Activated CD4-positive, alpha-beta T cell treated with anti-CD3 and anti-CD28 coated beads for 36 hours (primary cell): Measurements from ENCODE around the gene ARGLU1. TPM values are rescaled to one million over a fixed set of nuclear protein-coding genes. Genes with fewer than 3 reads are reported as not detected.

Source experiments
- ATAC-seq: fragments of 200-7000 bp; cut with Tn5 transposase; one replicate; pipeline ENCODE4 v1.10.0; 2021; ENCODE audit warnings: mild to moderate bottlenecking, moderate library complexity
- CTCF ChIA-PET: fragments of 350-600 bp; sonication (Branson Sonifier 250); formaldehyde crosslinking; loops from one replicate; lab custom pipeline; 2021; ENCODE audit warnings: antibody characterized with exemption; lab: Charles Lee
- POLR2A ChIA-PET: fragments of 350-600 bp; sonication (Branson Sonifier 250); formaldehyde crosslinking; loops from one replicate; lab custom pipeline; 2021; ENCODE audit warnings: antibody characterized with exemption, inconsistent platforms; lab: Charles Lee
- DNase-seq: peaks from one replicate; pipeline ENCODE4 v3.0.0-alpha.2; 2020
- H3K27ac Mint-ChIP-seq: one replicate; pipeline ENCODE4 v1.8.0; 2021; ENCODE audit warnings: mixed read lengths
- H3K27me3 Mint-ChIP-seq: one replicate; pipeline ENCODE4 v1.8.0; 2021; ENCODE audit warnings: mixed read lengths
- H3K36me3 Mint-ChIP-seq: one replicate; pipeline ENCODE4 v1.8.0; 2021; ENCODE audit warnings: low read depth, mixed read lengths
- H3K4me1 Mint-ChIP-seq: one replicate; pipeline ENCODE4 v1.8.0; 2021; ENCODE audit warnings: mixed read lengths
- H3K4me3 Mint-ChIP-seq: one replicate; pipeline ENCODE4 v1.8.0; 2021; ENCODE audit warnings: mild to moderate bottlenecking, moderate library complexity, mixed read lengths
- H3K9me3 Mint-ChIP-seq: one replicate; pipeline ENCODE4 v1.8.0; 2021; ENCODE audit warnings: low read depth, mixed read lengths
- intact Hi-C, 2 experiments: fragments of 100-400 bp; cut with DNase I in 1 of 2; cut with micrococcal nuclease in 1 of 2; formaldehyde crosslinking; loops; one replicate each; pipeline versions ENCODE4 v1.14.2 to v1.15.1; 2022 to 2024; cut with DNase I, micrococcal nuclease
- total RNA-seq, 2 experiments: library from RNA; stranded (reverse); gene quantifications; one replicate each; pipeline ENCODE4 v1.2.3, GENCODE V29; 2021

The ARGLU1 gene
- total RNA-seq, 2 experiments from 2014 or later = 68.8 to 94.2 TPM

GRCh38 chr13:106532111-106532929 is 35.6 kb downstream of the ARGLU1 start:
- ChIA-PET CTCF (interaction anchor here (0.7 to 1.2 kb wide), 2 partner anchors 387 to 412 kb away, joined by 3 to 4 read pairs; no protein-coding TSS in a partner anchor), POLR2A (interaction anchor here (0.7 kb wide), 1 partner anchor 18 kb away, joined by 5 read pairs; no protein-coding TSS in a partner anchor)
- H3K9me3 Mint-ChIP-seq = no peaks in the 10 kb centered on the region
- no peak overlapping the region for H3K27ac Mint-ChIP-seq
- no peaks in the 10 kb centered on the region for H3K36me3 Mint-ChIP-seq
- H3K4me1 Mint-ChIP-seq = peaks cover 19% of the 10 kb centered on the region
- intact Hi-C loops = loop anchor here in 1 of 2 experiments (5.0 to 10.0 kb wide), 2 partner anchors 628 to 1485 kb away; no protein-coding TSS in a partner anchor
- ATAC-seq (no peak), DNase-seq (no peak)
- peaks cover 36% of the 10 kb centered on the region for H3K27me3 Mint-ChIP-seq
- H3K4me3 Mint-ChIP-seq = no peak overlapping the region

DNA sequence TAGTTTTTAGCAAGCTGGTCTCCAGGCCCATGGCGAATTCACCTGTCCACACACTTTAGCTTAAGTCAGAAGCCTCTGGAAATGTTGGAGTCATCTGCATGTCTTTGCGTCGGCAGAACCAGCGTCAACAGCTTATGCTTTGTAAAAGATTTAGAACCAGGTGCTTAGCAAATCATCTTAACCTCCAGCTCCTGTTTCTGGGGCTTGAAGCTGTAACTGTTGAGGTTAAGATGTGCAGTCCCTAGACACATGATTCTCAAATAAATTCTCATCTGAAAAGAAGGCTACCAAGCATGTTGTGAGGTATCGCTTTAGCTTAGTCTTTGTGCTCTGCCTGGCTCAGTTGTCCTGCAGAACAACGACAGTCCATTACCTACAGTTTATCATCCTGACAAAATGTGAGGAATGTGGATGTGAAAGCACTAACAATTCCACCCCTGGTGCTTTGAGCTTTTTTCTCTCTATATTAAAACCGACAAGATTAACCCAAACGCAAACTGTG is 36.9 kb downstream of the ARGLU1 start:
- H3K27me3 Mint-ChIP-seq = peaks cover 36% of the 10 kb centered on the region
- ATAC-seq (no peak), DNase-seq (no peak)
- no peaks in the 10 kb centered on the region for H3K36me3 Mint-ChIP-seq
- ChIA-PET CTCF (no interaction called here), POLR2A (no interaction called here)
- H3K4me1 Mint-ChIP-seq = peaks cover 15% of the 10 kb centered on the region
- no peaks in the 10 kb centered on the region for H3K9me3 Mint-ChIP-seq
- intact Hi-C loops = loop anchor here in 1 of 2 experiments (5.0 to 10.0 kb wide), 2 partner anchors 626 to 1484 kb away; no protein-coding TSS in a partner anchor
- no peak overlapping the region for H3K4me3 Mint-ChIP-seq
- no peak overlapping the region for H3K27ac Mint-ChIP-seq

GRCh38 chr13:106530171-106530851 is 37.6 kb downstream of the ARGLU1 start:
- no peak for ATAC-seq
- DNase-seq = no peak
- ChIA-PET POLR2A (no interaction called here), CTCF (interaction anchor here (0.5 kb wide), 1 partner anchor 90 kb away, joined by 3 read pairs; no protein-coding TSS in a partner anchor)
- Mint-ChIP-seq H3K36me3 (no peaks in the 10 kb centered on the region), H3K4me1 (peaks cover 15% of the 10 kb centered on the region), H3K27me3 (peaks cover 38% of the 10 kb centered on the region), H3K9me3 (no peaks in the 10 kb centered on the region), H3K27ac (no peak overlapping the region), H3K4me3 (no peak overlapping the region)
- intact Hi-C loops = loop anchor here in 1 of 2 experiments (5.0 to 10.0 kb wide), 2 partner anchors 626 to 1483 kb away; no protein-coding TSS in a partner anchor

DNA sequence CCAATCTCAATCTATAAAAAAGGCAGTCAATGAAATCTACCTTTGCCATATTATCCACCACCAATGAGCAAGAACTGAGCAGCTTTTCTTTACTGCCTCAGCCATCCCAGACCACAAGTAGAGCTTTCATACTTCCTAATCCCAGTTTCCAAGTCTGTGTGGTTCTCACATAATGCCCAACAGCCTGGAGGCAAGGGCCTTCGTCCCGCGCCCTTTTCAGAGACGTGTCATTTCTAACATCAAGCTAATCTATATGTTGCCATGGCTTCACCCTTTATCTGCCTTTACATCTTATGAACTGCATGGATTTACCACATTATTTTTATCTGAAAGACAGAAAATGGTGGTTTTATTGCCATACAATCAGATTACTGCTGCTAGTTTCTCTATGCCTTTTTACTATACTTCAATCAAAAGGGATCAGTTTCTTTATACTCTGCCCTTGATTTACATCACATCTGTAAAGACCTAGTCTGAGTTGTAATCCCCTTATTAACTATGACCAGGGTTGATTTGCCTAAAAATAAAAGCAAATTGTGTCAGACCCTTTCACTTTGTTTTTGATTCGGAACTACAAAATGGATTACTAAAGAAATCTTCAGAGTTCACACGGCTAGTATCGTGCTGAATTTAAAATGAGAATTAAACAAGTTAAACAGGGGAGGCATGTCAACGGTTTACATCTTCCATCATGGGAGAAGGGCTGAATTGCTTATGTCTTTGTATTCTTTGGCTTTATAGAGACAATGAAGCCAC is 38.3 kb downstream of the ARGLU1 start:
- Mint-ChIP-seq H3K27ac (no peak overlapping the region), H3K4me3 (no peak overlapping the region), H3K36me3 (no peaks in the 10 kb centered on the region), H3K27me3 (peaks cover 38% of the 10 kb centered on the region), H3K4me1 (peaks cover 15% of the 10 kb centered on the region), H3K9me3 (no peaks in the 10 kb centered on the region)
- ATAC-seq = no peak
- POLR2A ChIA-PET = no interaction called here
- CTCF ChIA-PET = interaction anchor here (0.5 kb wide), 1 partner anchor 91 kb away, joined by 3 read pairs; no protein-coding TSS in a partner anchor
- no peak for DNase-seq
- intact Hi-C loops = loop anchor here in 1 of 2 experiments (5.0 to 10.0 kb wide), 2 partner anchors 625 to 1482 kb away; no protein-coding TSS in a partner anchor

- H3K9me3 Mint-ChIP-seq = no peaks in the 10 kb centered on the region
- intact Hi-C loops = no loop called here
- no peaks in the 10 kb centered on the region for H3K36me3 Mint-ChIP-seq
- no peak overlapping the region for H3K27ac Mint-ChIP-seq
- no peak overlapping the region for H3K4me3 Mint-ChIP-seq
- ChIA-PET POLR2A (no interaction called here), CTCF (no interaction called here)
- DNase-seq = no peak
- no peak for ATAC-seq
- H3K4me1 Mint-ChIP-seq = peaks cover 14% of the 10 kb centered on the region
- H3K27me3 Mint-ChIP-seq = peaks cover 35% of the 10 kb centered on the region
Measured at GRCh38 chr13:106528718-106529414, 39.1 kb downstream of the ARGLU1 start.

GRCh38 chr13:106527826-106528225 is 40.1 kb downstream of the ARGLU1 start:
- Mint-ChIP-seq H3K4me1 (peaks cover 6% of the 10 kb centered on the region), H3K27ac (no peak overlapping the region), H3K9me3 (no peaks in the 10 kb centered on the region), H3K4me3 (no peak overlapping the region), H3K36me3 (no peaks in the 10 kb centered on the region), H3K27me3 (peaks cover 29% of the 10 kb centered on the region)
- ChIA-PET POLR2A (no interaction called here), CTCF (interaction anchor here (1.1 kb wide), 1 partner anchor 9 kb away, joined by 3 read pairs; no protein-coding TSS in a partner anchor)
- DNase-seq = no peak
- ATAC-seq = no peak
- intact Hi-C loops = no loop called here

- Mint-ChIP-seq H3K27ac (no peak overlapping the region), H3K4me3 (no peak overlapping the region), H3K9me3 (no peaks in the 10 kb centered on the region), H3K4me1 (peaks cover 2% of the 10 kb centered on the region), H3K36me3 (no peaks in the 10 kb centered on the region), H3K27me3 (peaks cover 25% of the 10 kb centered on the region)
- no peak for DNase-seq
- no peak for ATAC-seq
- ChIA-PET POLR2A (no interaction called here), CTCF (interaction anchor here (1.1 kb wide), 1 partner anchor 9 kb away, joined by 3 read pairs; no protein-coding TSS in a partner anchor)
- intact Hi-C loops = no loop called here
Measured at GRCh38 chr13:106527445-106527801, 40.5 kb downstream of the ARGLU1 start.

DNA sequence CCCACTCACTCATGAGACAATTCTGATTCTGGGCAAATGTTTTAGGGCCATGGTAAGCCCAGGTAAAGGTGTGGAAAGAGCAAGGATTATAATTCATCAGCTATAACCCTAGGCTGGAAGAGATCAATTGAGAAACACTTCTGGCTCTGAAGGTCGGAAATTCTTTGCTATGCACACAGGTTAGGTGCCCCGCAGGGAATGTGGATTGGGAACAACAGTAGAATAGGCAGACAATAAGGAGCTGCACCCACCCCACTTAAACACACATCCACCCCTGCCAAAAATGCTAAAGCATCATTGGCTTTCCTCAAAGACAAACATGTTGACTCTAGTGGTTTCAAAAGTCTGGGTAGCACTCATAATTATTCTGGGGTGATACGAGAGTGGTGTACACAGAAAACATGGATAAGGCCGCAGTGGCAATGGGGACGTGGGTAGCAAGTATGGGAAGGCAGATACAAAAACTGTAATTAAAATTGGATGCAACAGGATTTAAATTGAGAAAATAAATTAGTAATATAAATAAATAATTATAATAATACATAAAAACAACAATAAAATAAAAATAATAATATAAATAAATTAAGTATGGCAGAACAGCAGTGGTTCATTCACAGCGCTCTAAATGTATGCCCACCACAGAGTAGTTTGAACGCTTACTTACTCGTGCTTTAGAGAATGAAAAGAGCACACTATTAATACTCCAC is 41.0 kb downstream of the ARGLU1 start:
- H3K27me3 Mint-ChIP-seq = peaks cover 20% of the 10 kb centered on the region
- intact Hi-C loops = no loop called here
- no peak overlapping the region for H3K4me3 Mint-ChIP-seq
- CTCF ChIA-PET = no interaction called here
- POLR2A ChIA-PET = no interaction called here
- H3K36me3 Mint-ChIP-seq = no peaks in the 10 kb centered on the region
- H3K9me3 Mint-ChIP-seq = no peaks in the 10 kb centered on the region
- ATAC-seq (no peak), DNase-seq (no peak)
- no peak overlapping the region for H3K27ac Mint-ChIP-seq
- H3K4me1 Mint-ChIP-seq = no peaks in the 10 kb centered on the region

- Mint-ChIP-seq H3K9me3 (no peaks in the 10 kb centered on the region), H3K36me3 (no peaks in the 10 kb centered on the region), H3K4me1 (no peaks in the 10 kb centered on the region), H3K27me3 (peaks cover 19% of the 10 kb centered on the region), H3K4me3 (no peak overlapping the region), H3K27ac (no peak overlapping the region)
- intact Hi-C loops = no loop called here
- ATAC-seq (no peak), DNase-seq (no peak)
- ChIA-PET POLR2A (no interaction called here), CTCF (interaction anchor here (0.8 kb wide), 1 partner anchor 35 kb away, joined by 3 read pairs; no protein-coding TSS in a partner anchor)
Measured at GRCh38 chr13:106525865-106526264, 42.1 kb downstream of the ARGLU1 start.

GRCh38 chr13:106524108-106524507 is 43.8 kb downstream of the ARGLU1 start:
- POLR2A ChIA-PET = no interaction called here
- no peaks in the 10 kb centered on the region for H3K36me3 Mint-ChIP-seq
- ATAC-seq (no peak), DNase-seq (no peak)
- no peak overlapping the region for H3K27ac Mint-ChIP-seq
- H3K4me3 Mint-ChIP-seq = no peak overlapping the region
- no peaks in the 10 kb centered on the region for H3K9me3 Mint-ChIP-seq
- H3K4me1 Mint-ChIP-seq = no peaks in the 10 kb centered on the region
- intact Hi-C loops = no loop called here
- CTCF ChIA-PET = interaction anchor here (1.3 kb wide), 1 partner anchor 12 kb away, joined by 5 read pairs; the partner anchor contains the start of gene EFNB2
- peaks cover 12% of the 10 kb centered on the region for H3K27me3 Mint-ChIP-seq
